HepG2 (cell line): ENCODE measurements around the gene CHFR. TPM values are rescaled to one million over a fixed set of nuclear protein-coding genes. Genes with fewer than 3 reads are reported as not detected.
A peak's percentile ranks its signal among the peaks of the same experiment; 100 is the strongest.

Source experiments
- ARID2 ChIP-seq: sonication (generic); formaldehyde crosslinking; IDR thresholded peaks from 2 replicates; pipeline ENCODE4 v1.8.1; 2022; ENCODE audit warnings: mild to moderate bottlenecking, missing genetic modification reagents, borderline replicate concordance
- ATM ChIP-seq: fragments of 450-650 bp; IDR thresholded peaks from 2 replicates; pipeline ENCODE4 v1.7.1; 2017; ENCODE audit warnings: mild to moderate bottlenecking, borderline replicate concordance
- NFIC ChIP-seq: IDR thresholded peaks from 2 replicates; pipeline ENCODE4 v1.6.1; 2012; ENCODE audit warnings: mild to moderate bottlenecking, low read length, inconsistent platforms
- NONO ChIP-seq, 2 experiments: fragments of 450-650 bp in 1 of 2; sonication (generic) in 1 of 2; formaldehyde crosslinking in 1 of 2; IDR thresholded peaks in 1 of 2; conservative IDR thresholded peaks in 1 of 2; 2 replicates each; pipeline versions ENCODE4 v1.6.1 to v1.8.0; 2017 to 2022; ENCODE audit warnings: mild to moderate bottlenecking in 1 of 2, missing genetic modification reagents in 1 of 2, moderate library complexity in 1 of 2
- NR2C2 ChIP-seq: sonication (generic); formaldehyde crosslinking; IDR thresholded peaks from 2 replicates; pipeline ENCODE4 v1.4.0; 2020; ENCODE audit warnings: missing genetic modification reagents, mild to moderate bottlenecking, moderate library complexity, borderline replicate concordance
- PRPF4 ChIP-seq: fragments of 200-400 bp; formaldehyde crosslinking; IDR thresholded peaks from 2 replicates; pipeline ENCODE4 v1.6.1; 2016; ENCODE audit warnings: low read length, low read depth; ENCODE audit not compliant: poor library complexity, severe bottlenecking
- RAD21 ChIP-seq: fragments of 450-650 bp; formaldehyde crosslinking; IDR thresholded peaks from 2 replicates; pipeline ENCODE4 v1.5.0; 2020; ENCODE audit warnings: mild to moderate bottlenecking
- TARDBP ChIP-seq: sonication (generic); formaldehyde crosslinking; IDR thresholded peaks from 2 replicates; pipeline ENCODE4 v1.8.0; 2022; ENCODE audit warnings: mild to moderate bottlenecking, missing genetic modification reagents
- ZNF354B ChIP-seq: sonication (generic); formaldehyde crosslinking; IDR thresholded peaks from 2 replicates; pipeline ENCODE4 v1.8.0; 2022; ENCODE audit warnings: mild to moderate bottlenecking, missing genetic modification reagents
- ZNF441 ChIP-seq: sonication (generic); formaldehyde crosslinking; IDR thresholded peaks from 2 replicates; pipeline ENCODE4 v1.7.0; 2021; ENCODE audit warnings: missing genetic modification reagents, borderline replicate concordance
- ZNF496 ChIP-seq: sonication (generic); formaldehyde crosslinking; IDR thresholded peaks from 2 replicates; pipeline ENCODE4 v1.8.1; 2023; ENCODE audit warnings: mild to moderate bottlenecking, moderate library complexity, missing genetic modification reagents; ENCODE audit not compliant: insufficient replicate concordance
- ZNF644 ChIP-seq: IDR thresholded peaks from 2 replicates; pipeline ENCODE4 v1.6.1; 2016; ENCODE audit warnings: low read depth
- polyA plus RNA-seq, 8 experiments: library from polyadenylated mRNA; depleted of rRNA in 3 of 8; stranded (reverse) in 7 of 8; unstranded in 1 of 8; fragments of >200 nt; fragmentation: Illumina TruSeq in 4 of 8; extraction: Trizol in 4 of 8; gene quantifications; 2 replicates each; pipeline versions ENCODE4 v1.2.1 to v1.2.3, GENCODE V29; 2011 to 2016; ENCODE audit warnings: low read depth in 4 of 8, missing spikeins in 1 of 8, mixed read lengths in 1 of 8; ENCODE audit not compliant: insufficient read depth in 1 of 8
- total RNA-seq, 5 experiments: library from RNA; depleted of rRNA; stranded (reverse); fragments of >200 nt; fragmentation: Illumina TruSeq; extraction: Trizol; gene quantifications; 2 replicates each; pipeline ENCODE4 v1.2.3, GENCODE V29; 2016; ENCODE audit warnings: low read depth in 1 of 5
- TF ChIP-seq, protein P1 (sequence below): sonication (generic); formaldehyde crosslinking; IDR thresholded peaks from 2 replicates; pipeline ENCODE4 v1.4.0; 2020; ENCODE audit warnings: missing genetic modification reagents
- TF ChIP-seq, protein P2 (sequence below): IDR thresholded peaks from 2 replicates; pipeline ENCODE4 v1.6.1; 2016; ENCODE audit warnings: missing biosample characterization, missing genetic modification reagents, low read depth
- TF ChIP-seq, protein P3 (sequence below): sonication (generic); formaldehyde crosslinking; IDR thresholded peaks from 2 replicates; pipeline ENCODE4 v1.4.0; 2020; ENCODE audit warnings: mild to moderate bottlenecking, missing genetic modification reagents
- TF ChIP-seq, protein P4 (sequence below): sonication (generic); formaldehyde crosslinking; IDR thresholded peaks from 2 replicates; pipeline ENCODE4 v1.5.0; 2020; ENCODE audit warnings: missing genetic modification reagents
- TF ChIP-seq, protein P5 (sequence below): sonication (generic); formaldehyde crosslinking; IDR thresholded peaks from 2 replicates; pipeline ENCODE4 v1.8.1; 2023; ENCODE audit warnings: missing genetic modification reagents, inconsistent platforms, borderline replicate concordance
- TF ChIP-seq, protein P6 (sequence below): sonication (generic); formaldehyde crosslinking; IDR thresholded peaks from 2 replicates; pipeline ENCODE4 v1.9.0; 2021; ENCODE audit warnings: missing genetic modification reagents, mild to moderate bottlenecking, borderline replicate concordance

The CHFR gene
- total and polyA plus RNA-seq, 2 of the 13 experiments (the other 11 are each of a cell fraction or from before 2014, with no cell fraction given): 21.4 to 21.5 TPM

DNA sequence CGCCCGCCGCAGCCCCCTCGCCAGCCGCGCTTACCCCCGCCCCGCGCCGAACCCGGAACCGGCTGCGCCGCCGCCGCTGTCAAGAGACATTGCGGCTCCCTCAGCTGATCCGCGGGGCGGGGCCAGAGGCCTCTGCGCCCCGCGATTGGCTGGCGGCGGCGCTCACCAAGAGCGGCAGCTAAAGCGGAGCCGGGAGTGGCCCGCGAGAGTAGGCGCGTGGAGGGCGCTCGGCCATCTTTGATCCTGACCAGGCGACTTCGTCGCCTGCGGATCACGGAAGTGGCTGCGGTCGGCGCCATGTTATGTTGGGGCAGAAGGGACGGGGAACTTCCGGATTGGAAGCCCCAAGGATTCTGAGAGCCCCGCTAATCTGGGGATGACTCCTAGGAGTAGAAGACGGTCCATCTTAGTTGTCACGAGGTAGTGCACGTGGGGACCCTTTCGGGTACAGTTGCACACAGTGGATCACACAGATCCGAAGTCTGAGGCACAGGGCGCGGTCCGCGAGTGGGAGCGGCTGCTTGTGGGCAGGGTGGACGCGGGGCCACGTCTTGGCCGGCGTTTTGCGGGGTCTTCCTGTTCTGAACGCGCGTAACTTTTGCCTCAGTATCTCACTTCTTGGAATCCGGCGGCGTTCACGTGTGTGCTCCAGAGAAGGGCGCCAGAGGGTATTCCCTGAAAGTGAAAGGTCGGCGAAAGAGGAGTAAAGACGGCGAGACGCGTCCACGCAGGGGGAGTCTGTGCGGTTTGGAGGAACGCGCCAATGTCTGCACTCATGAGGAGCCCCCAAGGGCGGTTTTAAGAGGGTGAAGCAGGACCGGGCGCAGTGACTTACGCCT is at the start of gene CHFR (continued):
- TF ChIP-seq, protein P1, sequence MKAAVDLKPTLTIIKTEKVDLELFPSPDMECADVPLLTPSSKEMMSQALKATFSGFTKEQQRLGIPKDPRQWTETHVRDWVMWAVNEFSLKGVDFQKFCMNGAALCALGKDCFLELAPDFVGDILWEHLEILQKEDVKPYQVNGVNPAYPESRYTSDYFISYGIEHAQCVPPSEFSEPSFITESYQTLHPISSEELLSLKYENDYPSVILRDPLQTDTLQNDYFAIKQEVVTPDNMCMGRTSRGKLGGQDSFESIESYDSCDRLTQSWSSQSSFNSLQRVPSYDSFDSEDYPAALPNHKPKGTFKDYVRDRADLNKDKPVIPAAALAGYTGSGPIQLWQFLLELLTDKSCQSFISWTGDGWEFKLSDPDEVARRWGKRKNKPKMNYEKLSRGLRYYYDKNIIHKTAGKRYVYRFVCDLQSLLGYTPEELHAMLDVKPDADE (CRISPR knock-in tag): 0 out of 2 replicates have a peak, but pooled peaks have one; percentile 37
- TF ChIP-seq, protein P2, sequence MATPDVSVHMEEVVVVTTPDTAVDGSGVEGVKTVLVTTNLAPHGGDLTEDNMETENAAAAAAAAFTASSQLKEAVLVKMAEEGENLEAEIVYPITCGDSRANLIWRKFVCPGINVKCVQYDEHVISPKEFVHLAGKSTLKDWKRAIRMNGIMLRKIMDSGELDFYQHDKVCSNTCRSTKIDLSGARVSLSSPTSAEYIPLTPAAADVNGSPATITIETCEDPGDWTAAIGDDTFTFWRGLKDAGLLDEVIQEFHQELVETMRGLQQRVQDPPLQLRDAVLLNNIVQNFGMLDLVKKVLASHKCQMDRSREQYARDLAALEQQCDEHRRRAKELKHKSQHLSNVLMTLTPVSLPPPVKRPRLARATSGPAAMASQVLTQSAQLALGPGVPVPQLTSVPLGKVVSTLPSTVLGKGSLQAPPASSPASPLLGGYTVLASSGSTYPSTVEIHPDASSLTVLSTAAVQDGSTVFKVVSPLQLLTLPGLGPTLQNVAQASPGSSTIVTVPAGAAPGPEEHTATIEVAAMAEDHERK (CRISPR knock-in tag): peak; percentile 55; the same call in 1 of the 2 replicates
- TF ChIP-seq PRPF4: no peak
- TF ChIP-seq, protein P3, sequence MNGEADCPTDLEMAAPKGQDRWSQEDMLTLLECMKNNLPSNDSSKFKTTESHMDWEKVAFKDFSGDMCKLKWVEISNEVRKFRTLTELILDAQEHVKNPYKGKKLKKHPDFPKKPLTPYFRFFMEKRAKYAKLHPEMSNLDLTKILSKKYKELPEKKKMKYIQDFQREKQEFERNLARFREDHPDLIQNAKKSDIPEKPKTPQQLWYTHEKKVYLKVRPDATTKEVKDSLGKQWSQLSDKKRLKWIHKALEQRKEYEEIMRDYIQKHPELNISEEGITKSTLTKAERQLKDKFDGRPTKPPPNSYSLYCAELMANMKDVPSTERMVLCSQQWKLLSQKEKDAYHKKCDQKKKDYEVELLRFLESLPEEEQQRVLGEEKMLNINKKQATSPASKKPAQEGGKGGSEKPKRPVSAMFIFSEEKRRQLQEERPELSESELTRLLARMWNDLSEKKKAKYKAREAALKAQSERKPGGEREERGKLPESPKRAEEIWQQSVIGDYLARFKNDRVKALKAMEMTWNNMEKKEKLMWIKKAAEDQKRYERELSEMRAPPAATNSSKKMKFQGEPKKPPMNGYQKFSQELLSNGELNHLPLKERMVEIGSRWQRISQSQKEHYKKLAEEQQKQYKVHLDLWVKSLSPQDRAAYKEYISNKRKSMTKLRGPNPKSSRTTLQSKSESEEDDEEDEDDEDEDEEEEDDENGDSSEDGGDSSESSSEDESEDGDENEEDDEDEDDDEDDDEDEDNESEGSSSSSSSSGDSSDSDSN (CRISPR knock-in tag): no peak; the same call in none of the 2 replicates
- TF ChIP-seq, protein P4, sequence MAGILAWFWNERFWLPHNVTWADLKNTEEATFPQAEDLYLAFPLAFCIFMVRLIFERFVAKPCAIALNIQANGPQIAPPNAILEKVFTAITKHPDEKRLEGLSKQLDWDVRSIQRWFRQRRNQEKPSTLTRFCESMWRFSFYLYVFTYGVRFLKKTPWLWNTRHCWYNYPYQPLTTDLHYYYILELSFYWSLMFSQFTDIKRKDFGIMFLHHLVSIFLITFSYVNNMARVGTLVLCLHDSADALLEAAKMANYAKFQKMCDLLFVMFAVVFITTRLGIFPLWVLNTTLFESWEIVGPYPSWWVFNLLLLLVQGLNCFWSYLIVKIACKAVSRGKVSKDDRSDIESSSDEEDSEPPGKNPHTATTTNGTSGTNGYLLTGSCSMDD (CRISPR knock-in tag): no peak
- TF ChIP-seq ZNF496 (CRISPR knock-in tag): no peak
- no peak for TF ChIP-seq ARID2 (CRISPR knock-in tag)
- TF ChIP-seq ZNF441 (CRISPR knock-in tag): no peak
- TF ChIP-seq, protein P5, sequence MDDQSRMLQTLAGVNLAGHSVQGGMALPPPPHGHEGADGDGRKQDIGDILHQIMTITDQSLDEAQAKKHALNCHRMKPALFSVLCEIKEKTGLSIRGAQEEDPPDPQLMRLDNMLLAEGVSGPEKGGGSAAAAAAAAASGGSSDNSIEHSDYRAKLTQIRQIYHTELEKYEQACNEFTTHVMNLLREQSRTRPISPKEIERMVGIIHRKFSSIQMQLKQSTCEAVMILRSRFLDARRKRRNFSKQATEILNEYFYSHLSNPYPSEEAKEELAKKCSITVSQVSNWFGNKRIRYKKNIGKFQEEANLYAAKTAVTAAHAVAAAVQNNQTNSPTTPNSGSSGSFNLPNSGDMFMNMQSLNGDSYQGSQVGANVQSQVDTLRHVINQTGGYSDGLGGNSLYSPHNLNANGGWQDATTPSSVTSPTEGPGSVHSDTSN (CRISPR knock-in tag): no peak
- TF ChIP-seq RAD21 (CRISPR knock-in tag): 0 out of 2 replicates have a peak, but pooled peaks have one; percentile 16
- TF ChIP-seq, protein P6, sequence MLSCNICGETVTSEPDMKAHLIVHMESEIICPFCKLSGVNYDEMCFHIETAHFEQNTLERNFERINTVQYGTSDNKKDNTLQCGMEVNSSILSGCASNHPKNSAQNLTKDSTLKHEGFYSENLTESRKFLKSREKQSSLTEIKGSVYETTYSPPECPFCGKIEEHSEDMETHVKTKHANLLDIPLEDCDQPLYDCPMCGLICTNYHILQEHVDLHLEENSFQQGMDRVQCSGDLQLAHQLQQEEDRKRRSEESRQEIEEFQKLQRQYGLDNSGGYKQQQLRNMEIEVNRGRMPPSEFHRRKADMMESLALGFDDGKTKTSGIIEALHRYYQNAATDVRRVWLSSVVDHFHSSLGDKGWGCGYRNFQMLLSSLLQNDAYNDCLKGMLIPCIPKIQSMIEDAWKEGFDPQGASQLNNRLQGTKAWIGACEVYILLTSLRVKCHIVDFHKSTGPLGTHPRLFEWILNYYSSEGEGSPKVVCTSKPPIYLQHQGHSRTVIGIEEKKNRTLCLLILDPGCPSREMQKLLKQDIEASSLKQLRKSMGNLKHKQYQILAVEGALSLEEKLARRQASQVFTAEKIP: no peak
- peak; percentile 14; the same call in 1 of the 2 replicates for TF ChIP-seq NFIC
- no peak for TF ChIP-seq ATM
- no peak for TF ChIP-seq NONO (IDR thresholded peaks at IDR 0.05)
- 0 out of 2 replicates have a peak, but pooled peaks have one; percentile 46 for TF ChIP-seq NONO (CRISPR knock-in tag; conservative IDR thresholded peaks at IDR 0.05)
- TF ChIP-seq ZNF354B (CRISPR knock-in tag): no peak
- 0 out of 2 replicates have a peak, but pooled peaks have one; percentile 45 for TF ChIP-seq TARDBP (CRISPR knock-in tag)
- TF ChIP-seq NR2C2 (CRISPR knock-in tag): peak; percentile 82; the same call in 1 of the 2 replicates
- TF ChIP-seq ZNF644: 0 out of 2 replicates have a peak, but pooled peaks have one; percentile 42
